ENCODE measurements around the gene ANKFN1. TPM values are rescaled to one million over a fixed set of nuclear protein-coding genes. Genes with fewer than 3 reads are reported as not detected.

The ANKFN1 gene
- total RNA-seq, 1 donor from 2014 or later = 0.96 TPM

DNA sequence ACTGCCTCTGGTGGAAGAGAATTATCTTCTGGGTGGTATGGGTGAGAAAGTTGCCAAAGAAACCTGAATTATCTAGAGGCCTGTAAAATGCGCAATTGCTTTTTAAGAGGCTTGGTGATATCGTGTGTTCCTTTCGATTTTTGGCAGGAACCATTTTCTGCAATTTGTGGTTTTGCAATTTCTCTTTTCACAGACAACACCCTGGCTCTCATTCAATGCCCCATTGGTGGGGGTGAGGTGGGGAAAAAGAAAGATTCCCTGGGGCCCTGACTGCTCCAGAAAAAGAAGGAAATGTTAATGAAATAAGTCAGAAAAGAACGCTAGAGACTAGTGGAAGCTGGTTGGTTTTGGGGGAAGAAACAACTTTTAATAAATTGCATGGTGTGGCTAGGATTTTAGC is 77.4 kb downstream of the ANKFN1 start:
- no peak for DNase-seq
- Mint-ChIP-seq H3K9me3 (ENCODE audit: unreplicated experiment) (no peaks in the 10 kb centered on the region), H3K4me3 (ENCODE audit: unreplicated experiment) (no peak overlapping the region), H3K27ac (ENCODE audit: unreplicated experiment) (no peak overlapping the region), H3K36me3 (ENCODE audit: unreplicated experiment) (no peaks in the 10 kb centered on the region), H3K4me1 (ENCODE audit: low read depth, unreplicated experiment) (no peaks in the 10 kb centered on the region), H3K27me3 (ENCODE audit: unreplicated experiment) (no peaks in the 10 kb centered on the region)
- TF ChIP-seq, protein P1, sequence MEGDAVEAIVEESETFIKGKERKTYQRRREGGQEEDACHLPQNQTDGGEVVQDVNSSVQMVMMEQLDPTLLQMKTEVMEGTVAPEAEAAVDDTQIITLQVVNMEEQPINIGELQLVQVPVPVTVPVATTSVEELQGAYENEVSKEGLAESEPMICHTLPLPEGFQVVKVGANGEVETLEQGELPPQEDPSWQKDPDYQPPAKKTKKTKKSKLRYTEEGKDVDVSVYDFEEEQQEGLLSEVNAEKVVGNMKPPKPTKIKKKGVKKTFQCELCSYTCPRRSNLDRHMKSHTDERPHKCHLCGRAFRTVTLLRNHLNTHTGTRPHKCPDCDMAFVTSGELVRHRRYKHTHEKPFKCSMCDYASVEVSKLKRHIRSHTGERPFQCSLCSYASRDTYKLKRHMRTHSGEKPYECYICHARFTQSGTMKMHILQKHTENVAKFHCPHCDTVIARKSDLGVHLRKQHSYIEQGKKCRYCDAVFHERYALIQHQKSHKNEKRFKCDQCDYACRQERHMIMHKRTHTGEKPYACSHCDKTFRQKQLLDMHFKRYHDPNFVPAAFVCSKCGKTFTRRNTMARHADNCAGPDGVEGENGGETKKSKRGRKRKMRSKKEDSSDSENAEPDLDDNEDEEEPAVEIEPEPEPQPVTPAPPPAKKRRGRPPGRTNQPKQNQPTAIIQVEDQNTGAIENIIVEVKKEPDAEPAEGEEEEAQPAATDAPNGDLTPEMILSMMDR (IDR thresholded peaks at IDR 0.05; ENCODE audit: partially characterized antibody, unreplicated experiment) = no peak

DNA sequence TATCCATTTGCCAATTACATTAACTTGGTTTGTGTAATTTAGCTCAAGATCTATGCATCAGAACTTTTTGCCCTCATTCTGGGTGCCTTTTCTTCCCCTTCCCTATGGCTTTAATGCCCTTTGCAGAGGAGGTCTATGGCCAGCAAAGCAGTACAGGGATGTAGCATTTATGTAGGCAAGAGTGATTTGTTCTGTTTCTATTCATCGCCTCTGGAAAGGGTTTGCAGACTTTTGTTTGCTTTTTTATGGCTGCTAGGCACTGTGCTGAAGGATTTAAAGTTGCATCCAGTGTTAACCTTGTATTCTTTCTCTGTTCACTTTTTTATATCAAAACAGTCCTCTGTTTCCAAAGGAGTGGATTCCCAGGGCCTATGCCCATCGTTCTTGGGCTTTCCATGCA is 78.0 kb downstream of the ANKFN1 start:
- Mint-ChIP-seq H3K9me3 (ENCODE audit: unreplicated experiment) (no peaks in the 10 kb centered on the region), H3K27me3 (ENCODE audit: unreplicated experiment) (no peaks in the 10 kb centered on the region), H3K4me3 (ENCODE audit: unreplicated experiment) (no peak overlapping the region), H3K4me1 (ENCODE audit: low read depth, unreplicated experiment) (no peaks in the 10 kb centered on the region), H3K27ac (ENCODE audit: unreplicated experiment) (no peak overlapping the region), H3K36me3 (ENCODE audit: unreplicated experiment) (no peaks in the 10 kb centered on the region)
- TF ChIP-seq, protein P1 (IDR thresholded peaks at IDR 0.05; ENCODE audit: partially characterized antibody, unreplicated experiment) = no peak
- DNase-seq = no peak

DNA sequence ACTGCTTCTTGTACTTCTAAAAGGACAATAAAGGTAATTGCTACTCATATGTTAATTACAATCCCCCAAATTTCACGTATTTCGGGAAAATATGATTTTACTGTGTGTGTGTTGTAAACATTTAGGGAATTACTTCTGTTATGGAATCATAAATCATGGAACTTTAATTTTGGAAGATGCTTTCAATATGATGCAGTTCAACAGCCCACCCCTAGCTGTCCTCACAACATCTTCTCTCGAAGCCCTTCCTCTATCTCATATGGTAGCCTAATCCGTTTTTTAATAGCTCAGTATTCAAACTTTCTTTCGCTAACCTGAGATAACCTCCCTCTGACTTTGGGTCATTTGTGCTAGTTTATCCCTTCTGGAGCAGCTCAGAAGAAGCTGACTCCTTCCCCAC is 78.4 kb downstream of the ANKFN1 start:
- Mint-ChIP-seq H3K27me3 (ENCODE audit: unreplicated experiment) (no peaks in the 10 kb centered on the region), H3K4me3 (ENCODE audit: unreplicated experiment) (no peak overlapping the region), H3K4me1 (ENCODE audit: low read depth, unreplicated experiment) (no peaks in the 10 kb centered on the region), H3K9me3 (ENCODE audit: unreplicated experiment) (no peaks in the 10 kb centered on the region), H3K36me3 (ENCODE audit: unreplicated experiment) (no peaks in the 10 kb centered on the region), H3K27ac (ENCODE audit: unreplicated experiment) (no peak overlapping the region)
- TF ChIP-seq, protein P1 (IDR thresholded peaks at IDR 0.05; ENCODE audit: partially characterized antibody, unreplicated experiment) = no peak
- DNase-seq = no peak

DNA sequence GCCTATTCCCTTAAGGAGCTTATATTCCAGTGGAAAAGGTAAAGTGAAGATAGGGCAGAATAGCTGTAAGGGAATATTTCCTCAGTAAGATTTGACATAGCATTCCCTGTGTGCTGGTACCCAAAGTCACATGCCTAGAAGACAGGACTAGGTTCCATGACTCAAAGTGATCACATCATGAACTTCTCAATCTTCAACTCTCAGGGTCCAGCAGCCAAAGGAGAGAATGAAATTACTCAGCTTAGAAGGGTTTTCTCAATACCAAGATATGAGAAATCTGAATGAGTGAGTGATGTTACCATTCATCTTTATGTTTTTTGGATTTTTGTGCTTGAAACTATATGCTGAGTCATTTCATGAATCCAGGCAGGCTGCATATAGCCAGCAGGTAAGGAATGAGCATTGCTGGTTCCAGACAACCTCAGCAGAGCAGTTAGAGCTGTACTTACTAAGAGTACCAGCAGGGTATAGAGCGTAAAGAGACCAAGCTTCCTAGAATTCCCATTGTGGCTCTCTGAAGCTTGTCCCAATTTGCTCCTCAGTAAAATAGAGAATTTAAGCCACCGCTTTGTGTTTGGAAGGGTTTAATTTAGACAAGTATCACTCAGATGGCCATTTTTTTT is 91.1 kb downstream of the ANKFN1 start:
- Mint-ChIP-seq H3K4me3 (ENCODE audit: unreplicated experiment) (no peak overlapping the region), H3K27me3 (ENCODE audit: unreplicated experiment) (no peaks in the 10 kb centered on the region), H3K9me3 (ENCODE audit: unreplicated experiment) (no peaks in the 10 kb centered on the region), H3K36me3 (ENCODE audit: unreplicated experiment) (no peaks in the 10 kb centered on the region), H3K27ac (ENCODE audit: unreplicated experiment) (no peak overlapping the region), H3K4me1 (ENCODE audit: low read depth, unreplicated experiment) (no peaks in the 10 kb centered on the region)
- TF ChIP-seq, protein P1 (IDR thresholded peaks at IDR 0.05; ENCODE audit: partially characterized antibody, unreplicated experiment) = no peak
- DNase-seq = no peak

DNA sequence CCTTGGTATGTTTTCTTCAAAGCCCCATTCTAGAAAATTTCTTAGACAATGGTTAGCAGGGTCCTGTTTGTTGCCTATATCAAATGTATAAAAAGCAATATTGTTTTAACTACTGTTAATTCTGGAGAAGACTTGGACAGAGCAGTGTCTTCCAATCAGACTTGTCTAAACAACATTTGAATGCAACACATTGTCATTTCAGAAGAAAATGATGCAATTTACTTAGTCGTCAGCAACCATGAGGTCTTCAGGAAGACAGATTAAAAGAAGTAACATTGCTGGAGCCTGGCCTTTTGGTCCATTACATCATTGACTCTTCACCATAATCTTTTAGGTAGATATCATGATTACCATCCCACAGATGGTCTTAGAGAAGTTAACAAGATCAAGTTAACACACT is 94.5 kb downstream of the ANKFN1 start:
- H3K36me3 Mint-ChIP-seq (ENCODE audit: unreplicated experiment) = no peaks in the 10 kb centered on the region
- no peak overlapping the region for H3K4me3 Mint-ChIP-seq (ENCODE audit: unreplicated experiment)
- no peaks in the 10 kb centered on the region for H3K4me1 Mint-ChIP-seq (ENCODE audit: low read depth, unreplicated experiment)
- H3K27me3 Mint-ChIP-seq (ENCODE audit: unreplicated experiment) = no peaks in the 10 kb centered on the region
- TF ChIP-seq, protein P1 (IDR thresholded peaks at IDR 0.05; ENCODE audit: partially characterized antibody, unreplicated experiment) = no peak
- no peak overlapping the region for H3K27ac Mint-ChIP-seq (ENCODE audit: unreplicated experiment)
- H3K9me3 Mint-ChIP-seq (ENCODE audit: unreplicated experiment) = no peaks in the 10 kb centered on the region
- no peak for DNase-seq
